Hepatocyte (in vitro differentiated cells): ENCODE measurements around the gene CLEC16A. TPM values are rescaled to one million over a fixed set of nuclear protein-coding genes. Genes with fewer than 3 reads are reported as not detected.

Source experiments
- DNase-seq: peaks from one replicate; pipeline ENCODE4 v3.0.0-alpha.2; 2016; ENCODE audit warnings: low spot score
- H2AFZ ChIP-seq: fragments of 200-600 bp; sonication (generic); 2 replicates; pipeline ENCODE4 v1.6.0; 2016; ENCODE audit warnings: antibody characterized with exemption, mild to moderate bottlenecking
- H3K27ac ChIP-seq: fragments of 200-600 bp; sonication (generic); 2 replicates; pipeline ENCODE4 v1.5.1; 2016; ENCODE audit warnings: mild to moderate bottlenecking
- H3K27me3 ChIP-seq: fragments of 200-600 bp; sonication (generic); 2 replicates; pipeline ENCODE4 v1.6.1; 2016
- H3K36me3 ChIP-seq: fragments of 200-600 bp; sonication (generic); replicated peaks from 2 replicates; pipeline ENCODE4 v1.5.1; 2016; ENCODE audit warnings: low read depth; ENCODE audit not compliant: insufficient read depth
- H3K4me1 ChIP-seq: fragments of 200-600 bp; sonication (generic); 2 replicates; pipeline ENCODE4 v1.5.1; 2016; ENCODE audit warnings: mild to moderate bottlenecking, moderate library complexity; ENCODE audit not compliant: insufficient read depth
- H3K4me2 ChIP-seq: fragments of 200-600 bp; sonication (generic); 2 replicates; pipeline ENCODE4 v1.6.0; 2016
- H3K4me3 ChIP-seq: fragments of 200-600 bp; sonication (generic); 2 replicates; pipeline ENCODE4 v1.5.1; 2016; ENCODE audit warnings: mild to moderate bottlenecking
- H3K79me2 ChIP-seq: fragments of 200-600 bp; sonication (generic); 2 replicates; pipeline ENCODE4 v1.6.0; 2017; ENCODE audit warnings: mild to moderate bottlenecking
- H3K9me2 ChIP-seq: fragments of 200-600 bp; sonication (generic); replicated peaks from 2 replicates; pipeline ENCODE4 v1.6.0; 2017; ENCODE audit warnings: mild to moderate bottlenecking; ENCODE audit not compliant: insufficient read depth
- H3K9me3 ChIP-seq: fragments of 200-600 bp; sonication (generic); 2 replicates; pipeline ENCODE4 v1.5.1; 2016; ENCODE audit warnings: low read depth, mild to moderate bottlenecking
- H4K20me1 ChIP-seq: fragments of 200-600 bp; sonication (generic); 2 replicates; pipeline ENCODE4 v1.6.0; 2016; ENCODE audit warnings: mild to moderate bottlenecking; ENCODE audit not compliant: insufficient read depth, poor library complexity, severe bottlenecking
- CTCF ChIP-seq: fragments of 200-600 bp; sonication (generic); IDR thresholded peaks from 2 replicates; pipeline ENCODE4 v1.5.1; 2016; ENCODE audit warnings: antibody characterized with exemption, mild to moderate bottlenecking; ENCODE audit not compliant: poor library complexity
- EZH2 ChIP-seq: fragments of 200-600 bp; sonication (generic); IDR thresholded peaks from 2 replicates; pipeline ENCODE4 v1.6.1; 2016; ENCODE audit warnings: antibody characterized with exemption, mild to moderate bottlenecking, borderline replicate concordance
- EZH2phosphoT487 ChIP-seq: fragments of 200-600 bp; sonication (generic); IDR thresholded peaks from one replicate; pipeline ENCODE4 v1.6.1; 2018; ENCODE audit warnings: antibody characterized with exemption, mild to moderate bottlenecking, low read depth, moderate library complexity; ENCODE audit not compliant: unreplicated experiment, severe bottlenecking
- WGBS: methylation state at CpG from one replicate; pipeline ENCODE4 v1.1.6; 2016; ENCODE audit warnings: low lambda C conversion rate; ENCODE audit errors: missing lambda C conversion rate; 5-methylcytosine and 5-hydroxymethylcytosine counted together
- polyA plus RNA-seq: library from polyadenylated mRNA; unstranded; fragments of >200 nt; fragmentation: Nextera tagmentation; extraction: Ambion mirVana; gene quantifications from 2 replicates; pipeline ENCODE4 v1.2.1, GENCODE V29; 2016
- total RNA-seq: library from RNA; depleted of rRNA; stranded (reverse); fragments of >200 nt; gene quantifications from 2 replicates; pipeline ENCODE4 v1.2.3, GENCODE V29; 2014

The CLEC16A gene
- total and polyA plus RNA-seq, 2 experiments from 2014 or later = 22.3 to 22.6 TPM

GRCh38 chr16:11135464-11135973 is 191.2 kb downstream of the CLEC16A start:
- TF ChIP-seq EZH2 = no peak
- no peak for TF ChIP-seq CTCF
- no peak for TF ChIP-seq EZH2phosphoT487
- Histone ChIP-seq H3K36me3 (no peaks in the 10 kb centered on the region), H3K9me2 (no peaks in the 10 kb centered on the region), H3K4me2 (no peak overlapping the region), H3K4me3 (no peak overlapping the region), H3K27ac (peak overlapping the region; percentile 3), H3K27me3 (no peaks in the 10 kb centered on the region), H4K20me1 (no peaks in the 10 kb centered on the region), H3K79me2 (no peaks in the 10 kb centered on the region), H2AFZ (no peak overlapping the region), H3K9me3 (no peaks in the 10 kb centered on the region), H3K4me1 (peaks cover 52% of the 10 kb centered on the region)
- 82% methylated on average over 11 of the region's 11 CpGs for WGBS
- DNase-seq = no peak

GRCh38 chr16:11136600-11136999 is 192.2 kb downstream of the CLEC16A start:
- no peak for DNase-seq
- no peak overlapping the region for H2AFZ ChIP-seq
- TF ChIP-seq CTCF (no peak), EZH2 (no peak), EZH2phosphoT487 (no peak)
- H3K9me2 ChIP-seq = no peaks in the 10 kb centered on the region
- no peak overlapping the region for H3K4me3 ChIP-seq
- H3K4me1 ChIP-seq = peaks cover 44% of the 10 kb centered on the region
- WGBS = 79% methylated on average over 7 of the region's 7 CpGs
- H3K9me3 ChIP-seq = no peaks in the 10 kb centered on the region
- no peak overlapping the region for H3K4me2 ChIP-seq
- H3K27ac ChIP-seq = peak overlapping the region; percentile 6
- H3K27me3 ChIP-seq = no peaks in the 10 kb centered on the region
- no peaks in the 10 kb centered on the region for H3K36me3 ChIP-seq
- no peaks in the 10 kb centered on the region for H4K20me1 ChIP-seq
- no peaks in the 10 kb centered on the region for H3K79me2 ChIP-seq

GRCh38 chr16:11138022-11138768 is 193.8 kb downstream of the CLEC16A start:
- Histone ChIP-seq H3K4me2 (no peak overlapping the region), H3K27ac (no peak overlapping the region), H3K4me1 (peaks cover 40% of the 10 kb centered on the region), H3K9me3 (no peaks in the 10 kb centered on the region), H3K27me3 (no peaks in the 10 kb centered on the region), H3K36me3 (no peaks in the 10 kb centered on the region), H3K4me3 (no peak overlapping the region), H3K79me2 (no peaks in the 10 kb centered on the region), H4K20me1 (no peaks in the 10 kb centered on the region), H3K9me2 (no peaks in the 10 kb centered on the region), H2AFZ (no peak overlapping the region)
- 88% methylated on average over 14 of the region's 14 CpGs for WGBS
- no peak for TF ChIP-seq EZH2phosphoT487
- TF ChIP-seq CTCF = no peak
- no peak for TF ChIP-seq EZH2
- DNase-seq = no peak
